Endothelial cell of umbilical vein (primary cell): ENCODE data around the gene APBB3. TPM values are rescaled to one million over a fixed set of nuclear protein-coding genes. Genes with fewer than 3 reads are reported as not detected.

ENCODE experiments used
- BruUV-seq: library from RNA; stranded (reverse); fragments of 400-500 nt; replicated peaks from 2 replicates; lab custom pipeline; 2021; lab: Mats Ljungman, UMichigan
- CTCF ChIA-PET: fragments of 300-600, 350-600 bp; sonication (Branson Sonifier 250); formaldehyde crosslinking; loops from one replicate; lab custom pipeline; 2021; ENCODE audit warnings: antibody characterized with exemption, inconsistent platforms; lab: Charles Lee
- POLR2A ChIA-PET: fragments of 300-600, 350-600 bp; sonication (Branson Sonifier 250); formaldehyde crosslinking; loops from one replicate; lab custom pipeline; 2021; ENCODE audit warnings: antibody characterized with exemption, inconsistent platforms; lab: Charles Lee
- DNase-seq: peaks from one replicate; pipeline ENCODE4 v3.0.0-alpha.2; 2011; ENCODE audit warnings: low read depth, low spot score
- FAIRE-seq: peaks from 2 replicates; lab custom pipeline; 2011; peaks lifted over from hg19 to GRCh38; lab: Jason Lieb, UNC
- H2AFZ ChIP-seq: 2 replicates; pipeline ENCODE4 v1.6.0; 2012; ENCODE audit warnings: low read depth, low read length, control low read depth, inconsistent platforms
- H3K27ac ChIP-seq: 2 replicates; pipeline ENCODE4 v1.5.1; 2011; ENCODE audit warnings: low read depth, mild to moderate bottlenecking, control low read depth, low read length, moderate library complexity; ENCODE audit not compliant: insufficient read depth
- H3K27me3 ChIP-seq, 2 experiments: 2 replicates each; pipeline versions ENCODE4 v1.6.0 to v1.6.1; 2011; ENCODE audit warnings: low read length in 2 of 2, mixed read lengths in 1 of 2; ENCODE audit not compliant: control insufficient read depth in 2 of 2, insufficient read depth in 2 of 2
- H3K36me3 ChIP-seq, 2 experiments: 2 replicates in 1 of 2; 3 replicates in 1 of 2; pipeline ENCODE4 v1.5.1; 2011; ENCODE audit warnings: low read length in 2 of 2, mild to moderate bottlenecking in 1 of 2, moderate library complexity in 1 of 2; ENCODE audit not compliant: control insufficient read depth in 2 of 2, insufficient read depth in 2 of 2; ENCODE audit errors: extremely low read depth in 1 of 2
- H3K4me1 ChIP-seq: 3 replicates; pipeline ENCODE4 v1.5.1; 2011; ENCODE audit warnings: mild to moderate bottlenecking, low read length; ENCODE audit not compliant: control insufficient read depth, insufficient read depth; ENCODE audit errors: extremely low read depth
- H3K4me2 ChIP-seq: 2 replicates; pipeline ENCODE4 v1.6.1; 2011; ENCODE audit warnings: low read length, control low read depth, mixed read lengths; ENCODE audit not compliant: insufficient read depth
- H3K4me3 ChIP-seq, 3 experiments: fragments of 200-600 bp in 1 of 3; sonication (generic), shearing (Covaris generic) in 1 of 3; replicated peaks in 1 of 3; 2 replicates each; pipeline ENCODE4 v1.5.1; 2011 to 2016; ENCODE audit warnings: control low read depth in 3 of 3, low read length in 3 of 3, mild to moderate bottlenecking in 2 of 3, inconsistent platforms in 1 of 3, low read depth in 1 of 3, moderate library complexity in 1 of 3; ENCODE audit not compliant: insufficient read depth in 1 of 3
- H3K79me2 ChIP-seq: 2 replicates; pipeline ENCODE4 v1.6.0; 2012; ENCODE audit warnings: low read length, inconsistent platforms; ENCODE audit not compliant: control insufficient read depth, insufficient read depth
- H3K9ac ChIP-seq: replicated peaks from 2 replicates; pipeline ENCODE3; 2011; ENCODE audit warnings: low read length, control low read depth; ENCODE audit not compliant: insufficient read depth; ENCODE audit errors: extremely low read depth
- H3K9me1 ChIP-seq: replicated peaks from 3 replicates; pipeline ENCODE4 v1.6.0; 2011; ENCODE audit warnings: mild to moderate bottlenecking, low read length; ENCODE audit not compliant: control insufficient read depth, insufficient read depth; ENCODE audit errors: extremely low read depth
- H3K9me3 ChIP-seq: replicated peaks from 2 replicates; pipeline ENCODE4 v1.5.1; 2012; ENCODE audit warnings: low read length, inconsistent platforms; ENCODE audit not compliant: control insufficient read depth, insufficient read depth
- H4K20me1 ChIP-seq: replicated peaks from 2 replicates; pipeline ENCODE3; 2011; ENCODE audit warnings: mild to moderate bottlenecking, low read length; ENCODE audit not compliant: control insufficient read depth, insufficient read depth; ENCODE audit errors: extremely low read depth
- EZH2 ChIP-seq: IDR thresholded peaks from 2 replicates; pipeline ENCODE4 v1.6.1; 2012; ENCODE audit warnings: borderline replicate concordance, low read depth, mild to moderate bottlenecking, moderate library complexity, low read length, inconsistent platforms; ENCODE audit not compliant: severe bottlenecking
- FOS ChIP-seq: IDR thresholded peaks from 2 replicates; pipeline ENCODE4 v1.6.1; 2011; ENCODE audit warnings: mild to moderate bottlenecking, low read length, moderate library complexity, borderline replicate concordance; ENCODE audit not compliant: insufficient read depth
- GATA2 ChIP-seq: IDR thresholded peaks from 2 replicates; pipeline ENCODE4 v1.7.0; 2011; ENCODE audit warnings: low read depth, mild to moderate bottlenecking, moderate library complexity, mixed read lengths, low read length; ENCODE audit not compliant: insufficient read length, insufficient read depth
- JUN ChIP-seq: IDR thresholded peaks from 2 replicates; pipeline ENCODE4 v1.6.1; 2011; ENCODE audit warnings: borderline replicate concordance, low read depth; ENCODE audit not compliant: insufficient read length, insufficient read depth
- MYC ChIP-seq: IDR thresholded peaks from one replicate; pipeline ENCODE4 v1.6.1; 2011; ENCODE audit warnings: mild to moderate bottlenecking, low read depth, low read length
- POLR2A ChIP-seq: IDR thresholded peaks from 2 replicates; pipeline ENCODE4 v1.6.1; 2012; ENCODE audit warnings: low read depth, mild to moderate bottlenecking, control low read depth, low read length
- POLR2AphosphoS5 ChIP-seq: IDR thresholded peaks from 2 replicates; pipeline ENCODE4 v1.6.1; 2012; ENCODE audit warnings: low read depth, mild to moderate bottlenecking, control low read depth, low read length, moderate library complexity; ENCODE audit not compliant: insufficient read depth
- dilution Hi-C: fragments of 300-500 bp; cut with MboI; formaldehyde crosslinking; loops from one replicate; pipeline ENCODE4 v1.15.0; 2019; ENCODE audit warnings: low sequenced_read_pairs; ENCODE audit not compliant: extremely low pct_ligation_motif_present
- intact Hi-C: fragments of 100-400 bp; cut with micrococcal nuclease; formaldehyde crosslinking; loops from one replicate; pipeline ENCODE4 v1.10.0; 2022
- polyA plus RNA-seq, 4 experiments: library from polyadenylated mRNA; depleted of rRNA in 3 of 4; stranded (reverse) in 3 of 4; unstranded in 1 of 4; fragments of >200 nt; gene quantifications; 2 replicates each; pipeline versions ENCODE4 v1.2.1 to v1.2.3, GENCODE V29; 2011 to 2012; ENCODE audit warnings: missing spikeins in 1 of 4
- total RNA-seq: library from RNA; stranded (reverse); gene quantifications from 2 replicates; pipeline ENCODE4 v1.2.3, GENCODE V29; 2021
- TF ChIP-seq, protein P1 (sequence below): IDR thresholded peaks from 2 replicates; pipeline ENCODE4 v1.6.1; 2011; ENCODE audit not compliant: insufficient read depth, insufficient read length
- TF ChIP-seq, protein P2 (sequence below), 2 donors: IDR thresholded peaks; 1 replicate in 1 of 2; 2 replicates in 1 of 2; pipeline ENCODE4 v1.5.1; 2011; ENCODE audit warnings: low read length in 2 of 2, mild to moderate bottlenecking in 2 of 2, moderate library complexity in 2 of 2, control low read depth in 1 of 2, inconsistent platforms in 1 of 2, low read depth in 1 of 2; ENCODE audit not compliant: insufficient read depth in 1 of 2; ENCODE audit errors: extremely low read depth in 1 of 2

Gene APBB3
- total and polyA plus RNA-seq, 2 donors (not counting 3 experiments of a cell fraction or from before 2014, with no cell fraction given): 12.1 to 22.8 TPM

DNA sequence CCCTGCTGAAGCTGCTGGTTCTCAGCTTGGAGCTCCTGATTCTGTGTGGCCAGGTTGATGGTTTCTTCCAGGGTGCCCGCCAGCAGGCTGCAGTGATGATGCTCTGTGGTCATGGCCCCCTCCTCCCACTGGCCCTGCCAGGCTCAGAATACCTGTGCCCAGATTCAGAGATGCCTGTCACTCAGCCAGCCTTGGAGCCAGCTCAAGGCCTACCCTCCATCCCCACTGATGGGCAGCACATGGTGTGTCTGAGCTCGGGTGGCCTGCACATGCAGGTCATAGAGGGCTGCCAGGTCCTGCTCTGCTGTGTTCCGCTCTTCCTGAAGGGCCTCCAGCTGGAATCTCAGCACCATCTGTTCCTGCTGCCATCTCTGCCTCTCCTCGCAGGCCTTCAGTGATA, 5.7 kb upstream of the APBB3 start:
- peaks cover 3 to 24% of the 10 kb centered on the region in 2 experiments for H3K36me3 ChIP-seq
- dilution Hi-C loops (no loop called here), intact Hi-C loops (no loop called here)
- H4K20me1 ChIP-seq: no peaks in the 10 kb centered on the region
- no peak overlapping the region for H3K27ac ChIP-seq
- POLR2A ChIA-PET: no interaction called here
- no peaks in the 10 kb centered on the region for H3K9me3 ChIP-seq
- no peaks in the 10 kb centered on the region for H3K27me3 ChIP-seq
- peaks cover 8% of the 10 kb centered on the region for H3K4me1 ChIP-seq
- no peak overlapping the region for H2AFZ ChIP-seq
- H3K9ac ChIP-seq: no peak overlapping the region
- no peak overlapping the region for H3K4me2 ChIP-seq
- DNase-seq: no peak
- no peak overlapping the region for H3K4me3 ChIP-seq
- peaks cover 9% of the 10 kb centered on the region for H3K79me2 ChIP-seq
- TF ChIP-seq, protein P1, sequence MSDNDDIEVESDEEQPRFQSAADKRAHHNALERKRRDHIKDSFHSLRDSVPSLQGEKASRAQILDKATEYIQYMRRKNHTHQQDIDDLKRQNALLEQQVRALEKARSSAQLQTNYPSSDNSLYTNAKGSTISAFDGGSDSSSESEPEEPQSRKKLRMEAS: no peak
- TF ChIP-seq POLR2AphosphoS5: no peak
- no peak for TF ChIP-seq MYC
- no peak for TF ChIP-seq GATA2
- no peak for TF ChIP-seq JUN
- TF ChIP-seq POLR2A: no peak
- no peak for TF ChIP-seq EZH2
- TF ChIP-seq, protein P2, sequence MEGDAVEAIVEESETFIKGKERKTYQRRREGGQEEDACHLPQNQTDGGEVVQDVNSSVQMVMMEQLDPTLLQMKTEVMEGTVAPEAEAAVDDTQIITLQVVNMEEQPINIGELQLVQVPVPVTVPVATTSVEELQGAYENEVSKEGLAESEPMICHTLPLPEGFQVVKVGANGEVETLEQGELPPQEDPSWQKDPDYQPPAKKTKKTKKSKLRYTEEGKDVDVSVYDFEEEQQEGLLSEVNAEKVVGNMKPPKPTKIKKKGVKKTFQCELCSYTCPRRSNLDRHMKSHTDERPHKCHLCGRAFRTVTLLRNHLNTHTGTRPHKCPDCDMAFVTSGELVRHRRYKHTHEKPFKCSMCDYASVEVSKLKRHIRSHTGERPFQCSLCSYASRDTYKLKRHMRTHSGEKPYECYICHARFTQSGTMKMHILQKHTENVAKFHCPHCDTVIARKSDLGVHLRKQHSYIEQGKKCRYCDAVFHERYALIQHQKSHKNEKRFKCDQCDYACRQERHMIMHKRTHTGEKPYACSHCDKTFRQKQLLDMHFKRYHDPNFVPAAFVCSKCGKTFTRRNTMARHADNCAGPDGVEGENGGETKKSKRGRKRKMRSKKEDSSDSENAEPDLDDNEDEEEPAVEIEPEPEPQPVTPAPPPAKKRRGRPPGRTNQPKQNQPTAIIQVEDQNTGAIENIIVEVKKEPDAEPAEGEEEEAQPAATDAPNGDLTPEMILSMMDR (IDR thresholded peaks at IDR 0.05; ENCODE audit: extremely low read depth in 1 of 2, insufficient read depth in 1 of 2, low read depth in 1 of 2, low read length in 2 of 2): no peak
- TF ChIP-seq FOS: no peak
- FAIRE-seq: no peak
- no TSS peak for BruUV-seq
- H3K9me1 ChIP-seq: no peaks in the 10 kb centered on the region
- CTCF ChIA-PET: interaction anchor here (0.7 to 1.7 kb wide), 7 partner anchors 8 to 156 kb away, joined by 3 to 8 read pairs (median 4); partner anchors contain the start of genes CD14, HARS1 and HARS2
